ENCODE results near the gene TRMT61A.

TRMT61A gene

DNA sequence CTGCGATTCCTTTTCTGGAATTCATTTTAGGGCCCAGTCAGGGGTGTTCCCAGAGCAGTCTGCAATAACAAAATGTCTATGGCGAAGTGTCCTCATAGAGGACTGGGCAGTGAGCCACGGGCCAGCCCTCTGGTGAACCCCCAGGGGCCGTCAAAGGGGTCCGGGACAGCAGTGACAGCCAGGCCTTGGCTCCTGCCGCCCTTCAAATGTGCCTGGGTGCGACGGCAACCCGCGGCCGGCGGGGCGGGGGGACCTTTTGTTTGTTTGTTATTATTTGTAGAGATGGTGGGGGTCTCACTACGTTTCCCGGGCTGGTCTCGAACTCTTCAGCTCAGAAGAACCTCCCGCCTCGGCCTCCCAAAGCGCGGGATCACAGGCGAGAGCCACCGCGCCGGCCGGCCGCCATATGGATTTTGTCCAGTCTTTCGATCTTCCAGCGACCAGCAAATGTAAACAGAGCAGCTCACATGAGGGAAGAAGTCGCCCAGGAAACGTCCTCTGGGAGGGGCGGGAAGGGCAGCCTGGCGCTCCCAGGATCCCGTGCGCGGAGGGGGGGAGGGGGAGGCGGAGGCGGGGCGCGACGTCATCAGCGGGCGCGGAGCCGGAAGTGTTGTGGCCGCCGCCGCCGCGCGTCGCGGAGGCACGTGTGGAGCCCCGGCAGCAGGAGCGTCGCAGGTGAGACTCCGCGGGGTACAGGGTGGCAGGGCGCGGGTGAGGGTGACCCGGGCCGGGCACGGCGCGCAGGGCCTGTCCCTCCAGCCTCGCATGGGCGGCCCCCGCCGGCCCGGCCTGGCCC, at the start of gene TRMT61A:
Gene TRMT61A, plus strand, starts transcription at position 610 of the 796 bp plus-strand sequence. CDS start 783 bp downstream, outside the sequence.
- DNase-seq: peak; percentile 42 to 75

DNA sequence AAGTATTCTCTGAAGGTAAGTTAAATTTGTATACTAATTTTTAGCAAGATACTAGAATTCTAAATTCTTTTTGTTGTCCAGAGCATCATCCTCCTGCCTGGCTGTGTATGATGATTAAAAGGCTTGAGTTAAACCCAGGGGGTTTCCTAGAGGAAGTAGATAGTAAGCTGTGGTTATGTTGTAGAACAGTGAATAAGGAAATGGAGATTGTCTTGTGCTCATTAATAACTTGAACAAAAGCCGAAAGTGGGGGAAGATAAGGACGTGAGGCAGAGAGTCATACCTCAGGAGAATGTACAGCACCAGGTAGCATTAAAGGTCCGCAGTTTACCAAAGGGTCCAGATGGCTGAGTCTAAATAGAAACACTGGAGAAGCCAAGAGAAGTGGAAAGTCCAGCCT, 48.4 kb upstream of the TRMT61A start:
- DNase-seq: peak in 1 of 2 donors; percentile 66

DNA sequence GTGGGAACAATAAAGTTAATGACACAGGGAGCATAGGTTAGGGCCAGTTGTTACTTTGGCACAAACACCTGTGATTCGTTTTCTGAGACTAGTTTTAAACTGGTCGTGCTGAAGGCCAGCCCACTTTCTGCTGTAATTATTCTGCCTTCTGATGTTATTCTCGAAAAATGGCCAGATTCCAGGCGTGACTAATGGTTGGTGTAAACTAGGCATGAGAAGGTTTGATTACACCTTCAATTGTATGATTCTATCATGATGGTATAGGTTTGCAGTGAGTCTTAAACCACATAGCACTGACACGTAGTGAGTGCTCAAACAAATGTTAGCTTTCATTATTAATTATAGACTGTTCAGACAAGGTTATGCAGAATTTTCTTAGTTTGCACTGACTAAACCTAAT, 45.4 kb upstream of the TRMT61A start:
- DNase-seq: no peak

DNA sequence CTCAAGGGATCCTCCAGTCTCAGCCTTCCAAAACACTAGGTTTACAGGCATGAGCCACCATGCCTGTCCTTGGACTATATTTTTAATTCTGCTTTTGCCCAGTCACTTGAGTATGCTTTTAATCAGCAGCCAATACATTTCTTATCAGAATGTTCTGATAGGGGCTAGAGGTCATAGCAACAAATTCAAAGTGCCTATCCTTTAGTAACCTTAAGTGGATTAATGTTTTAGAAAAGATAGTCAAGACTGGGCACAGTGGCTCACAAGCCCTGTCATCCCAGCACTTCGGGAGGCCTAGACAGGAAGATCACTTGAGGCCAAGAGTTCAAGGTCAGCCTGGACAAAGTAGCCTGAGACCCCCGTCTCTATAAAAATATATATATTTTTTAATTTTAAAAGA, 43.5 kb upstream of the TRMT61A start:
- DNase-seq: no peak

DNA sequence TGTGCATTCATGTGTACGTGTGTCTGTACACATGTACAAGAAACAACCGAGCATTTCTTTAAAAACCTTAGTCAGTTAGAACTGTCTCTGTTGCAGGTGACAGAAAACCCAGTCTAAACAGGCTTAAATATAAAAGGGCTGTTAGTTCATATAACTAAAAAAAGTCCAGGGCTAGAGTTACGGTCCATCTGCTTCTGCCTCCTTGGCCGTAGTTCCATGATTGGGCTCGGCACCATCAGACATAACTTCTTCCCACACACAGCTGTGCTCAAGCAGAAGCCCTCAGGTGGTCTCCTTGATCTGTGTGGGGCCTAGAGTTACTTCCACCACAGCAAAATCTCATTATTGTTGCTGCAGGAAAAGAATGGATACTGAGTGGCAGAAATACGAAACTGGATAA, 40.9 kb upstream of the TRMT61A start:
- no peak for DNase-seq

DNA sequence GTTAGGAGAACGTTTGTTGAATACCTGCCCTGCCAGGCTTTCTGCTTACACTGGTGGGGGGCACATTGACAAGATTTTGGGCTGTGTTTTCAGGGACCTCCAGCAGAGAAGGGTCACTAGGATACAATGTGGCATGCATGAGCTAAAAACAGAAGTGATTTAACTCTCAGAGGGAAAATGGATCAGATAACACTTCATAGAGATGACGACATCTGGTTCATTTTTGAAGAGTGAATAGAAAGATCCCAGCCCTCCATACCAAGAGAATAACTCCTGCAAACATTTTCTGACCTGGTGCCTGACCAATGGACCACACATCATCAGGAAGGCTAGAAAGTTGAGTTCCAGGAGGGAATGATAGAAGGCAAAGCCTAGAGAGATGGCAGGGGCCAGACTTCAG, 40.0 kb upstream of the TRMT61A start:
- DNase-seq: no peak

DNA sequence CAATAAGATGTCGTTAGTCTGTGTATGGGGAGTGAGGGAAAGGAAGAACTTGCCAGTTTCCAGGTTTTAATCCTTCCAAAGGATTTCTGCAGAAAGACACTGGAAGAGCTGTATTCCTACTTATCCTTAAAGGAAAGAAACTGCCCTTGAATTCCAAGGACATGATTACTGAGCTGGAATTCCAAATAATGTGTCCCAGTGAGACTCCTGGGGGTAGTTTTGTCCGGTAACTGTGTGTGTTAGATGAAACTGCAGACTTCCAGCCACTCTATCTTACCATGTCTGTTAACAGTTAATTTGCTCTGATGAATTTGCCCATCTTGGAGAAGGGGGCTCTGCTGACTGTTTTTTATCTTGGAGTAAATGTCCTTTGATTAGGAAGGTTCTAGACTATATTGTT, 39.4 kb upstream of the TRMT61A start:
- DNase-seq: no peak

DNA sequence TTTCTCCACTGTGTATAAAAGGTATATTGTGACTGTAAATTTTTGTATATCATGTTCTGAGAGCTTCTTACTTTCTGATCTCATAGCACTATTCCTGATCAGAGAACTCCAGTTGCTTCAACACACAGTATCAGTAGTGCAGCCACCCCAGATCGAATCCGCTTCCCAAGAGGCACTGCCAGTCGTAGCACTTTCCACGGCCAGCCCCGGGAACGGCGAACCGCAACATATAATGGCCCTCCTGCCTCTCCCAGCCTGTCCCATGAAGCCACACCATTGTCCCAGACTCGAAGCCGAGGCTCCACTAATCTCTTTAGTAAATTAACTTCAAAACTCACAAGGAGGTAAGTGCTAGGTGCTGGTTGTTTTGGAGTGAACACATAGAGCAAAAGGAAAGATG, 37.3 kb upstream of the TRMT61A start:
- DNase-seq: no peak

DNA sequence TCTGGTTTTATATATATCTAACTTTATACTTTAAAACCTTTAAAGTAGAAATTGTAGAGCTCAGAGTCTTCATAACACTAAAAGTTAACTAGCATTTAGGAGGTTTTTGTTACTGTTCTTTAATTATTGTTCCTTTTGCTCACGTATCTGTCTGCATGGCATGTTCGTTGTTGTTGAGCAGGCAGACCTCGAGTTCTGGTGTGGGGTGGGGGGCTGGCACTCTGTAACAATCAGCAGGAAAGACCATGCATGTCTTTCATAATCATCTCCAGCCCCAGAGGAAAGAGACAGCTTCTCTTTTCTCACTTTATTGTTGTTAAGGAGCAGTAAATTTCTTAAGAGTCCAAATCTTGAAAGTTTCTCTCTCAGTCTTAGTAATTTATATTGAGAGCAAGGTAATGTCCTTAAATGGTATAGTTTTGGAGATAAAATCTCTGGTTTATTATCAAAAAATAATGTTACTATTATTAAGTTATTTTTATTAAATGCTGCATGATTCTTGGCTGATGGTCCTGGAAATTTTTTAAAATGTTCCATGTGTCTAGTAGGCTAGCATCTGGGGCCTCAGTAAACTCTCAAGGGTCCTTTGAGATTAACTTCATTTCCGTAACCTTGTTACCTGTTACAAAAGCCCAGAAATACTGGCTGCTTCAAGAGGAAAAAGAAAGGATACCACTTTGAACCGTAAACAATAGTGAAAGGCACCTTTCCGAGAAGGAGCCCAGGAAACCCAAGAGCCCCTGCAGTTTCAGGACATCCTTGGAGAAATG, 36.7 kb upstream of the TRMT61A start:
- no peak for DNase-seq

DNA sequence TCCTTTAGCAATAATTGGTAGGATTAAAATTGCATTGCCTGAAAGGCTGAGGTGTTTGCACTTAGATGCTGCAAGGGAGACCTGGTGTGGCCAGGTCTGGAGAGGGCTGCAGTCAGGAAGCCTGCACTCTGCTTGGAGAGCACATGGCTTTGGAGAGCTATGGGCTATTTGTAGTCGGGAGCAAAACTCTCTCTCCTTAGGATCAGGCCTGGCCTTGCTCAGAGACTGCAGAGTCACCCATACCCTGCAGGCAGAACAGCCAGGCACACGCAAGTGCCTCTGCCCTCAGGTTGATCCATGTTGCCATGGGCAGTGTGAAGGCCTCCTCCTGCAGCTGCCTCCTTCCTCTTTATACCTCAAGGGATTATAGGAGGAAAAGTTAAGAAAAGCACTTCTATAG, 33.1 kb upstream of the TRMT61A start:
- no peak for DNase-seq

DNA sequence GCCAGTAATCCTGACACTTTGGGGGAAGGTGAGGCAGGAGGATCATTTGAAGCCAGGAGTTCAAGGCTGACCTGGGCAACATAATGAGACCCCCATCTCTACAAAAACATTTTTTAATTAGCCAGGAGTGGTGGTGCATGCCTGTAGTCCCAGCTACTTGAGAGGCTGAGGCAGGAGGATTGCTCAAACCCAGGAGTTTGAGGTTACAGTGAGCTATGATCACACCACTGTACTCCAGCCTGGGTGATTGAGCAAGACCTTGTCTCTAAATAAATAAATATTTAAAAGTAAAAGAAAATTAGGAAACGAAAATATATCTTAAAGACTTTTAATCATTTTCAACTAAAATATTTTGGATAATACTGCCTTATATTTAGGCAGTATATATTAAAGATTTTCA, 32.2 kb upstream of the TRMT61A start:
- DNase-seq: no peak

DNA sequence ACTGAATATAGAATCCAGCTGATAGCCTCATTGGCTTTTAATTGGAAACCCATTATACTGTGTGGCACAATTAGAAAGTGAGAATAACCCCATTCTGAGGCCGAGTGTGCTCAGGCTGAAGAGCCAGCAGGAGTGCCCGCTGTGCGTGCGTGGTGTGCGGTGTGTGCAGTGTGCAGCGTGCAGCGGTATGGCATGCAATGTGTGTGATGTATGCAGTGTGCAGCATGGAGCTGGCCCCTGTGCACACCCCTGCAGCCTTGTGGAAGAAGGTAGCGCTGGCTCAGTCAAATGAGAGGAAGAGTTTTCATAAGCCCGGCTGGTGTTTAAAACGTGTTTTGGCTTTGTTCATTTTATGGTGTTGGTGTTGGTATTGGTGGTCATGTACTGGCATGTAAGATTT, 29.3 kb upstream of the TRMT61A start:
- DNase-seq: no peak

DNA sequence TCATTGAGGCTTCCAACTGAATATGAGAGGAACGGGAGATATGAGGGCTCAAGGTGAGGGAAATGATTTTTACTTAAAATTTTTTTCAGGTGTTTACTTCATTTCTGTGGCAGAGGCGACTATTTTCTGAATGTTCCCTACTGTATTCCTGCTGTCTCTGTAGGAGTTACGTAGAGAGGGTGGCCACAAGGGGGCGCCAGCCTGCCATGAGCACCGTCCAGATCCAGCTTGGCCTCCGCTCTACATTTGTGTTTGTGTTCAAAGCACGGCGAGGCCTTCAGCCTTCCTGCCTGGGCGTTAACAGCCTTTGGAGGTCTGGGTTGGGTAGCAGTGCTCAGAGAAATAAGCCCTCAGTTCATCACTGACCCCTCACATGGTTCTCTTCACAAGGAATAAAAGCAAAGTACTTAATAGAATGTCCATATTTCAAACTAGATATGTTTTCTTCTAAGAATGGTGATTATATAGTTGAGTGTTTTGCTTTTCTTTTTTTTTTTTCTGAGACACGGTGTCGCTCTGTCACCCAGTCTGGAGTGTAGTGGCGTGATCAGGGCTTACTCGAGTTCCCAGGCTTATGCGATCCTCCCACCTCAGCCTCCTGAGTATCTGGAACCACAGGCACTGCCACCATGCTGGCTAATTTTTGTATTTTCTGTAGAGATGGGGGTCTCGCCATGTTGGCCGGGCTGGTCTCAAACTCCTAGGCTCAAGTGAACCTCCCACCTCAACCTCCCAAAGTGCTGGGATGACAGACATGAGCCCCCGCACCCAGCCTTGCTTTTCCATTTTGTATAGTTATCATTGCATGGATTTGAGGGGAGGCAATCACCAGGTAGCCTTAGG, 28.6 kb upstream of the TRMT61A start:
- peak; percentile 25 to 64 for DNase-seq

DNA sequence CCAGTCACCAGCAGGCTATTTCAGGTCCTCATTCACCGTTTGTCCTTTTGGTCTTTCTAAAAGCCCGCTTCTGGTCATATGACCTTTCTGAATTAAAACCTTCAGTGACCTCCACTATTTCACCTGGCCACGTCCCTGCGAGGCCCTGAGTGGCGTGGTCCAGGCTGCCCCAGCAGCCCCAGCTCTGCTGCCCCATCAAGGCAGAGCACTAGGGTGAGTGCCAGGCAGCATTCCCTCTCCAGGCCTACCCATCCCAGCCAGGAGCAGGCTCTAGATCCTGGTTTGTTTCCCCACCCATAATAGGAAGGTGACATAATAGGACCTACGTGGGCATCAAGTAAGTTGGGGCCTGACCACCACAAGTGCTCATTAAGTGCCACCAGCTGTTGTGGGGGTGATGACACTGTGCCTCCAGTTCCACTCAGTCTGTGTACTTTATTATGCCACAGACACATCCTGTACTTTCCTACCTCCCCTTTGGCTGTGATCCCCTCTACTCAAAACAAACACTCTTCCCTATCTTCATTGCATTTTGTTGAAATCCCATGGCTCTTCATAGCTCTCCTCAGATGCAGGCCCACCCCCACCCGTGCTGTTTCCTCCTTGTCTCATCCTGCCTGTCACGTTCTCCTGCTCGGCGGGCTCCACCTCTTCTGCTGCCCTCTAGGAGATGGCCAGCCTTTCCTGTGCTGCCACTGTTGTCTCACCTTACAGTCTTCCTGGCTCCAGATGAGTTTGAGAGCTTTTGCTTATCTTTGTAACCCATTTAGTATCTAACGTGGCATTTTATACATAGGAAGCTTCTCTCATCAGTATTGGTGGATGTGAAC, 27.7 kb upstream of the TRMT61A start:
- DNase-seq: no peak

DNA sequence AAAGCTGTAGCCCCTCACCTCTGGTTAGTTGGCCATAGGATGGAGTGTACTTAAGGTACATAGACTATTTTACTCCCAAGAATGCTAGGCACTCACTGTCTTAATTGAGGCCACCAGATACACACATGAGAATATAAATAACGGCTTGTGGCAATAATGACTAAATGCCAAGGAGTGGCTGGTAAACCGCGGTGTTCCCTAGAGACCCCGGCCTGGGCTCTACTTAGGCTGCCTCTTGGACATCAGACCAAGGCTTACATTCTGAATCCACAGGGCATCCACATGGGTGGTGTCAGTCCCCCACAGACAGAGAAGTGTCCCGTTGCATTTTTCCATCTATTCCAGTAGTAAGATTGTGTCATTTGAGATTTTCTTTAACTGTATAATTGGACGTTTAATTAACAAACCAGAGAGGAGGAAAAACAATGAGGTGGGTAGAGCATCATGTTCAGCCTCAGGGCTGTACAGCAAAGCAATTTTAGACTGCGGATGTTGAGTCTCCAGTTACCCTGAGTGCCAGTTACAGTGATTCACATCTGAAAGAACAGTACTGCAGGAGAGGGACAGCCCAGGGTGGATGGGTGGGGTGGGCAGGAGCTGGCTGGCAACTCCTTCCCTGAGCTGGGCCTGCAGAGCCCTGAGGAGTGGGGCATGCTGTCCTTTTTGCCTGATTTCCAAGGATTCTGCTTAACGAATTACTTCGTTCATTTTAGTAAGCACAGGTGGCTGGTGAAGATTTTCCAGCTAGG, 26.9 kb upstream of the TRMT61A start:
- no peak for DNase-seq

DNA sequence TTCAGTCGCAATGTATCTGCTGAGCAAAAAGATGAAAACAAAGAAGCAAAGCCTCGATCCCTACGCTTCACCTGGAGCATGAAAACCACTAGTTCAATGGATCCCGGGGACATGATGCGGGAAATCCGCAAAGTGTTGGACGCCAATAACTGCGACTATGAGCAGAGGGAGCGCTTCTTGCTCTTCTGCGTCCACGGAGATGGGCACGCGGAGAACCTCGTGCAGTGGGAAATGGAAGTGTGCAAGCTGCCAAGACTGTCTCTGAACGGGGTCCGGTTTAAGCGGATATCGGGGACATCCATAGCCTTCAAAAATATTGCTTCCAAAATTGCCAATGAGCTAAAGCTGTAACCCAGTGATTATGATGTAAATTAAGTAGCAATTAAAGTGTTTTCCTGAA, 26.1 kb upstream of the TRMT61A start:
- no peak for DNase-seq

DNA sequence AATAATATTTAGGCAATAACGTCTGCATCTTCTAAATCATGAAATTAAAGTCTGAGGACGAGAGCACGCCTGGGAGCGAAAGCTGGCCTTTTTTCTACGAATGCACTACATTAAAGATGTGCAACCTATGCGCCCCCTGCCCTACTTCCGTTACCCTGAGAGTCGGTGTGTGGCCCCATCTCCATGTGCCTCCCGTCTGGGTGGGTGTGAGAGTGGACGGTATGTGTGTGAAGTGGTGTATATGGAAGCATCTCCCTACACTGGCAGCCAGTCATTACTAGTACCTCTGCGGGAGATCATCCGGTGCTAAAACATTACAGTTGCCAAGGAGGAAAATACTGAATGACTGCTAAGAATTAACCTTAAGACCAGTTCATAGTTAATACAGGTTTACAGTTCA, 25.7 kb upstream of the TRMT61A start:
- no peak for DNase-seq

DNA sequence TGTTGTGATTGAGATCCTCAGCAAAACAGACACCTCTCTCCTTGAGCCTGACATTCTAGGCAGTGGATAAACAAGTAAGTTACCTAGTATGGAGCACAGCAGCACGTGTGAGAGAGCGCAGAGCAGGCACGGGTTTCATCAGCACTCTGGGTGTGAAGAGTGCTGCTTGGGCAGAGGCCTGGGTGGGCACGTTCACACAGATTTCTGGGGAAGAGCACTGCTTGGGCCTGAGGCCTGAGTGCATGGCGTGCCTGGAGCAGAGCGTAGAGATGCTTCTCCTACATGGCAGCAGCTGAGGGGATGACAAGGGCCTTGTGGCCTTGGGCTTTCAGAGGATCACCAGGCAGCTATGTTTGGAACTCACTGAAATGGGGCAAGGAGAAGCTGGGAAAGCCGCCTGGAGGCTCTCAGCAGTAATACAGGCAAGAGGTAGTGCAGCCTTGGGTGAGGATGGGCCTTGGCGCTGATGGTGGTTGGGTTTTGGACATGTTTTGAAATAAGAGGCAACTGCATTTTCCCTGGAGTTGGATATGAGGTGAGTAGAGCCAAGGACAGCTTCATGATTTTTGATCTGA, 23.9 kb upstream of the TRMT61A start:
- no peak for DNase-seq

DNA sequence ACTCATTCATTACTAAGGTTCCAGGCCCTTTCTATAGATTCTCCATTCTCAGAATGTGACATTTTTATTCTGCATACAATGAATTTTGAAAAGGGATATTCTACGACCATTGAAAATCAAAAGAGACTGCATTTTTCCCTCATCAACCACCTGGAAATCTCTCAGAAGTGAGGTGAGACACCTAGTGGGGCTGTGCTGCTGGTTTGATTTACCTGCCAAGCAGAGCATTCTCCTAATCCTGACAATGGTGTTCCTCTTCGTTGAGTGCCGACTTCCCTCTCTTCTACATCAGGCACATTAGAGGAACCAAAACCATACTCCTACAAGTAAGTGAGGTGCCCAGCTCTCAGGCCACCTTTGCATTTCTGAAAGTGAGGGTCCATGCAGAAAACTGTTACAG, 21.2 kb upstream of the TRMT61A start:
- no peak for DNase-seq

DNA sequence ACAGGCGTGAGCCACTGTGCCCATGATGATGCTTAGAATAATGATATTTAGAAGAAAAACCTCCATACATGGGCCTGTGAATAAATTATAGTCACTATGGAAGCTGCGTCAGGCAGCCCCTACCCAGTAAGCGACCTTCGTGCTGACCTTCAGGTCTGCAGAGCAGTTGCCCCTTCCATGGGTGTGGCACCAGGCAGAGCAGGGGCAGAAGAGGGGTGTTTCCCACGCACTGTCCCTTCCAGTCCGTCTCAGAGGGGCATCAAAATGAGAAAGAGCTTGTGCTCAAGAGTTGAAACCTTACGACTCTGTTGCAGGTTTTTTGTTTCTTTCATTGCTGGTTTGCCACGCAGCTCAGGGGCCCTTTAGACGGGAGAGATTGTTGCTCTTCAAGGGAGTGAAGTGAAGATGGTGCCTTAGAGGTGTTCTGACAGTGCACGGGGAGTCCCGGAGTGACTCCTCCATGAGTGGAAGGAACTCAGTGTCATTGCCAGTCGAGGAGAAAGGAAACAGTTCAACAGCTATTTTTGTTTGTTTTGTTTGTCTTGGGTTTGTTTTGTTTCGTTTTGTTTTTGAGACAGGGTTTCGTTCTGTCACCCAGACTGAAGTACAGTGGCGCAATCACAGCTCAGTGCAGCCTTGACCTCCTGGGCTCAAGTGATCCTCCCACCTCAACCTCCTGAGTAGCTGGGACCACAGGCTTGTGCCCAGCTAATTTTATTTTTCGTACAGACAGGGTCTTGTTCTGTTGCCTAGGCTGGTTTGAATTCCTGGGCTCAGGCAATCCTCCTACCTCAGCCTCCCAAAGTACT, 20.3 kb upstream of the TRMT61A start:
- DNase-seq: no peak

All from bone marrow (tissue), 2 donors.